ENCODE measurements around the gene COMT.

DNA sequence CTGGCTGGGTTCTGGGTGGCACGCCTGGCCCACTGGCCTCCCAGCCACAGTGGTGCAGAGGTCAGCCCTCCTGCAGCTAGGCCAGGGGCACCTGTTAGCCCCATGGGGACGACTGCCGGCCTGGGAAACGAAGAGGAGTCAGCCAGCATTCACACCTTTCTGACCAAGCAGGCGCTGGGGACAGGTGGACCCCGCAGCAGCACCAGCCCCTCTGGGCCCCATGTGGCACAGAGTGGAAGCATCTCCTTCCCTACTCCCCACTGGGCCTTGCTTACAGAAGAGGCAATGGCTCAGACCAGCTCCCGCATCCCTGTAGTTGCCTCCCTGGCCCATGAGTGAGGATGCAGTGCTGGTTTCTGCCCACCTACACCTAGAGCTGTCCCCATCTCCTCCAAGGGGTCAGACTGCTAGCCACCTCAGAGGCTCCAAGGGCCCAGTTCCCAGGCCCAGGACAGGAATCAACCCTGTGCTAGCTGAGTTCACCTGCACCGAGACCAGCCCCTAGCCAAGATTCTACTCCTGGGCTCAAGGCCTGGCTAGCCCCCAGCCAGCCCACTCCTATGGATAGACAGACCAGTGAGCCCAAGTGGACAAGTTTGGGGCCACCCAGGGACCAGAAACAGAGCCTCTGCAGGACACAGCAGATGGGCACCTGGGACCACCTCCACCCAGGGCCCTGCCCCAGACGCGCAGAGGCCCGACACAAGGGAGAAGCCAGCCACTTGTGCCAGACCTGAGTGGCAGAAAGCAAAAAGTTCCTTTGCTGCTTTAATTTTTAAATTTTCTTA is 27.8 kb downstream of the COMT start:
- TF ChIP-seq POLR2AphosphoS5 (IDR thresholded peaks at IDR 0.05; ENCODE audit: borderline replicate concordance, low read depth, low read length) (no peak), EZH2 (IDR thresholded peaks at IDR 0.05) (no peak), FOXP2 (optimal IDR thresholded peaks at IDR 0.05; ENCODE audit: control extremely low read depth, extremely low read length, insufficient read depth) (no peak)
